Activated CD4-positive, alpha-beta T cell treated with anti-CD3 and anti-CD28 coated beads, Interleukin-2, amount 50 U/mL, for 4 hours (primary cell): ENCODE data around the gene TMC7.
"Not testable (repeated sequence)": the region's sequence is repeated elsewhere in the genome, so short reads cannot be mapped to it uniquely, and the experiment has no call there.

Experiments used
- DNase-seq, 2 experiments: peaks; one replicate each; pipeline ENCODE4 v3.0.0-alpha.2; 2020

The TMC7 gene

DNA sequence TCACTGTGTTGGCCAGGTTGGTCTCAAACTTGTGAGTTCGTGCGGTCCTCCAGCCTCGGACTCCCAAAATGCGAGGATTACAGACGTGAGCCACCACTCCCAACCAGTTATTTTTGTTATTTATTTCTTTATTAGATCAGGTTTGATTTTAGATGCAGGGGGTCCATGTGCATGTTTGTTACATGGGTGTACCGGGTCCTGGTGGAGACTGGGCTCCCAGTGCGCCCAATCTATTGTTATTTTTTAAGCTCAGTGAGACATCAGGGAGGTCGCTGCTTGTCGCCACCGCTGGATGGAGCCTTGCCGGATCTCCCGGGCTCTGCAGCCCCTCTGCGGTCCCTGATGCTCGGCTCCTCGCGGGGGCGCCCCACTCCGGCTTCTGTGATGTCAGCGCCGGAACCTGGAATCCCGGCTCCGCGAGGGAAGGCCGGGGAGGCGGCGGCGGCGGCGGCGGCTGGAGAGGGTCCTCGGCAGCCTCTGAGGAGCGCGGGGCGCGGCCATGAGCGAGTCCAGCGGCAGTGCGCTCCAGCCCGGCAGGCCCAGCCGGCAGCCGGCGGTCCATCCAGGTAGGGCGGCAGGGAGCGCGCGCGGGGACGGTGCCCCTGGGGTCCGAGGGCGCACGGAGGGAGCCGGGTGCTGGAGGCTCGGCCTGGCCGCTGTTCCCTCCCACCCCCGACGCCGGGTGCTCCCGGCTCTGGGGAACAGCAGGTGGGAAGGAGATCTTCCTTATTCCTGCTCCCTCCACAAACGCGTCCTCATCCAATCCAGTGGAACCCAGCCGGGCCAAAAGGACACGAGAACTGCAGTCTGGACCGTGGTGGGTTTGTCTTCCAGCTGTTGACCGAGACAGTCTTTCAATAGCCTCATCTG is at the start of gene TMC7:
Gene TMC7, plus strand, starts transcription at position 370 of the 870 bp plus-strand sequence. Its CDS starts 130 bp downstream, at position 500.
- no peak for DNase-seq

DNA sequence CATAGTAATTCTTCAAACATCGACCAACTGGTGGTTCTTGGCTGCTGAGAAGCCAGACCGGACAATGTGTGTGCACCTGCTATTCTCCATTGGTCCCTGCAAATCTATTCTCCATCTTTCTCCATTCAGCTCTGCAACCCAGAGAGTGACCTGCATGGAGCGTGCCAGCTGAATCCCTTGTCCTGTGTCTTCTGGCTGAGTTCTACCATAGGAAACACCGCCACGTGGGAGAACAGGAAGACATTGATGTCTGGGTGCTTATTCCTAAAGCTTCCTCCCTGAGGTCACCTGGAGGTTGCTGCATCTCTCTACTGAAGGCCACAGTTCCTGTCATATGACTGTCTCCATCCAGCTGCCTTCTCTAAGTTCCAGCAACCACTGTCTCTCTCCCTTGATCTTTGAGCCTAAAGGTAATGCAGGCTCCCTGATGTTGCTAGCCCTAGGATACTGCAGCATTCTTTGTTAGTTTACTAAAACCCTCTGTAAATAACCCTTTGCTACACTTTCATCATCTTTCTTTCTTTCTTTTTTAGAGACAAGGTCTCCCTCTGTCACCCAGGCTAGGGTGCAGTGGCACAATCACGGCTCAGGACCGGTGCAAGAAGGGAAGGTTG is 46.9 kb upstream of the TMC7 start:
- DNase-seq = no peak

DNA sequence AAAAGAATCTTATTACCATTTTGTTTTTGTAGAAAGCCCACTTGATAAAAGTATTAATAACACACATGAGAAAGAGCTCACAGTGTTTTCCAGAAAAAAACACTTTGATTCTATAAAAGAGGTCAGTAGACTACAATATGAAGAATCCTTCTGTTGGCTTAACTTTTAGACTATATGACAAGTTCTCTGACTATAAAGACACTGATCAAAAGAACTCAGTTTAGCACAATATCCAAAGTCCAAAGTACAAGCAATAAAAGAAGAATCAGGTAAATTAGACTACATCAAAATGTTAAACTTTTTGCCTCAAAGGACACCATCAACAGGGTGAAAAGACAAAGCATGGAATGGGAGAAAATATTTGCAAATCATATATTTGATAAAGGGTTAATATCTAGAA is 46.3 kb upstream of the TMC7 start:
- no peak for DNase-seq

DNA sequence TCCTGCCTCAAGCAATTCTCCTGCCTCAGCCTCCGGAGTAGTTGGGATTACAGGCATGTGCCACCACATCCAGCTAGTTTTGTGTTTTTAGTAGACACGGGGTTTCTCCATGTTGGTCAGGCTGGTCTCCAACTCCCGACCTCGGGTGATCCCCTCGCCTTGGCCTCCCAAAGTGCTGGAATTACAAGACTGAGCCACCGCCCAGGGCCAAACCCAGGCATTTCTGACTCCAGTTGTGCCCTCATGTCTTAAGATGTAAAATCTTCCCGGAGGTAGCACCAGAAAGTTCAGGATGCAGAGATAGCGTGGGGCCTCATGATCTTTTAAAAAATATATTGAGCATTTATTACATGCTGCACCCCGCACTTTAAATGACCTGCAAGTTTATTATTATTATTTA is 44.7 kb upstream of the TMC7 start:
- no peak for DNase-seq

DNA sequence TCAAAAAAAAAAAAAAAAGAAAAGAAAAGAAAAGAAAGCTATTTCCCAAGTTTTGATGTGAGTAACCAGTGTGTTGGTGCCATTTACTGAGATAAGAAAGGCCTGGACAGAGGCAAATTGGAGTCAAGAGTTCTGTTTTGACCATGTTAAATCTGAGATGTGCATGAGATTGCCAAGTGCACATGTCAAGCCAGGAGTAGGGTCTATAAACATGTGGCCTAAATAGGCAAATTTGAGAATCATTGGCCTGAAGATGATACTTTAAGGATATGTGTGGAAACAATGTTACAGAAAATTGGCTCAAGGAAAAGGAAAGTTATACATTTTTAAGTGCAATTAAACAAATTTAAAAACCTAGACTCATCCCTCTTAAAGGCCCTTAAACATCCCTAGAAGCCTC is 42.3 kb upstream of the TMC7 start:
- no peak for DNase-seq

DNA sequence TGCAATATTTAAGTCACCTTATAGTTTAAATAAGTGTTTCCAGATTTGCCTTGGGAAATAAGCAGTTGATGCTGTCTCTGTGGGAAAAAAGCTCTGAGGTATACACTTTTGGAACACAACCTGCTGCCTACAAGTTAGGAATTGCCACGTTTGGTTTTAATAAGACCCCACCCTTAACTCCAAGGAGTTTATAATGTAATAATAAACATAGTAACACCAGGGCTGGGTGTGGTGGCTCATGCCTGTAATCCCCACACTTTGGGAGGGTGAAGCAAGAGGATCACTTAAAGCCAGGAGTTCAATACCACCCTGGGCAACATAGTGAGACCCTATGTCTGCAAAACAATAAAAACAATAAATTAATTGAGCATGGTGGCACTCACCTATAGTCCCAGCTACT is 41.7 kb upstream of the TMC7 start:
- DNase-seq = no peak

DNA sequence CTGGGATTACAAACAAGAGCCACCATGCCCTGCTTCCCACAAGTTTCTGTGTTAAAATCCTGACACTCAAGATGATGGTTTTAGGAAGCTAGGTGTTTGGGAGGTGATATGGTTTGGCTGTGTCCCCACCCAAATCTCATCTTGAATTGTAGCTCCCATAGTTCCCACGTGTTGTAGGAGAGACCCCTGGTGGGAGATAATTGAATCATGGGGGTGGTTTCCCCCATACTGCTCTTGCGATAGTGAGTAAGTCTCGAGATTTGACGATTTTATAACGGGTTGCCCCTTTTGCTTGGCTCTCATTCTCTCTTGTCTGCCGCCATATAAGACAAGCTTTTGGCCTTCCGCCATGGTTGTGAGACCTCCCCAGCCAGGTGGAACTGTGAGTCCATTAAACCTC is 40.3 kb upstream of the TMC7 start:
- DNase-seq = no peak

DNA sequence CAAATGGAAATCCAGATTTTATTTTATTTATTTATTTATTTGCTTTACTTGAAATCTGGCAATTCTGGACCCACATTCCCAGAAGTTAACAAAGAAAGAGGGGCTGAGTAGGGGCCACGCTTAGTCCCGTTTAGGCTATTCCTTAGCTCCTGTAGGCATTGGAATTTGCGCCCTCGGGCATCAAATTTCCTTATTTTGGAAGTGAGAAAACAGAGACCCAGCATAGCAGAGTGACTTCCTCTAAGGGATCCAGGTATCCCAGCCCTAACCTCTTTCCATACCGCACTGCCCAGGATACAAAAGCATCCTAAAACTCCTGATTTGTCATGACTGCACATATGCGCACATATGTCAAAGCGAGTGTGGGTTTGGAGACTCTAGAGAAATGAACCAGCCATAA is 38.5 kb upstream of the TMC7 start:
- no peak for DNase-seq

DNA sequence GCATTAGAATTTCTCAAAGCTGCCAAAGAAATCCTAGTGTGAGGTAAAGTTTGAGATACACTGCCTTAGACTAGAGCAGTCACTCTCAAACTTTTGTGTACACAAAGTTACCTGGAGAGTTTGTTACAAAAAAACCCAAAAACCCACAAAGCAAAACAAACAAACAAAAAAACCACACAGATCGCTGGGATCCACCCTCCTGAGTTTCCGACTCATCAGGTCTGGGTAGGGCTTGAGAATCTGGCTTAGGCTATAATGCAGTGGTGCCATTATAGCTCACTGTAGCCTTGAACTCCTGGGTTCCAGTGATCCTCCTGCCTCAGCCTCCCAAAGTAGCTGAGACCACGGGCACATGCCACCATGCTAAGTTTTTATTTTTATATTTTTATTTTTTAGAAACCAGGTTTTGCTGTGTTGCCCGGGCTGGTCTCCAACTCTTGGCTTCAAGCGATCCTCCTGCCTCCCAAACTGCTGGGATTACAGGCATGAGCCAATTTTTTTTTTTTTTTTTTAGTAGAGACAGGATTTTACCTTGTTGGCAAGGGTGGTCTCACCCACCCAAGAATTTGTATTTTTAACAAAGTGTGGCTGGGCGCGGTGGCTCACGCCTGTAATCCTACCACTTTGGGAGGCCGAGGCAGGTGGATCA is 35.2 kb upstream of the TMC7 start:
- no peak for DNase-seq

DNA sequence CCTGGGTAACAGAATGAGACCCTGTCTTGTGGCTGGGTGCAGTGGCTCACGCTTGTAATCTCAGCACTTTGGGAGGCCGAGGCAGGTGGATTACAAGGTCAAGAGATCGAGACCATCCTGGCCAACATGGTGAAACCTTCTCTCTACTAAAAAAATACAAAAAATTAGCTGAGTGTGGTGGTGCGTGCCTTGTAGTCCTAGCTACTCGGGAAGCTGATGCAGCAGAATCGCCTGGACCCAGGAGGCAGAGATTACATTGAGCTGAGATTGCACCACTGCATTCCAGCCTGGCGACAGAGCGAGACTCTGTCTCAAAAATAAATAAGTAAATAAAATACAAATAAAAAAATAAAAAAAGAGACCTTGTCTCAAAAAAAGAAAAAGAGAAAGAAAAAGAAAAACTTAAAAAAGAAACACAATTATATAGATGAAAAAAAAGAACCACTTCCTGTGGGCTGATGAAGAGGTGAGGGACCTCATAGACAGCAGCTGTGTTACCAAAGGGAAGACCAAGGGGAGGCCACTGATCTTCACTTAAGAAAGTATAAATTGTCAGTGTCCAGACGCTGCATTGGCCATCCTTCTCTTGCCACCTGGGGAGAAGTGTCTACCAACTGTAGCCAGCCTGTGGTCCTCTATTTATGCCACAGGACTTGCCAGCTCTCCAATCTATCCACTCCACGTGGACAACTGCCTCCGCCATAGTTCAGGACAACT is 33.1 kb upstream of the TMC7 start:
- no peak for DNase-seq

DNA sequence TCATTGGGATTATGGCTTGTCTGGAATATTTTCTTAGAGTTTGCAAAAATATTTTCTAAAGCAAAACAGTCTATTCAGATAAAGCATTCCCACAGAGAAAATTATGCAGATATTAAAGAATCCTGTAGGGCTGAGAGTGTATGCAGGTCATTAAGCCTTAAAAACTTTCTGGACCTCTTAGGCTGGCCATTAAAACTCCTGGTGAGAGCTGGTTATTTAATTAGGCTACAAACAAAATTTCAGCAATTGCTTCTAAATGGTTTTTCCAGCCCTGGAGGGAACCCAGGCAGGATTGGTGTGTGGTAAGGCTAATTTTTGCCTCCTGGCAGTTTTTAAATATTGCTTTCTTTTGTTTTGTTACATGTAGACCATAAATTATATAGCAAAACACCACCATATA is 30.2 kb upstream of the TMC7 start:
- no peak for DNase-seq

DNA sequence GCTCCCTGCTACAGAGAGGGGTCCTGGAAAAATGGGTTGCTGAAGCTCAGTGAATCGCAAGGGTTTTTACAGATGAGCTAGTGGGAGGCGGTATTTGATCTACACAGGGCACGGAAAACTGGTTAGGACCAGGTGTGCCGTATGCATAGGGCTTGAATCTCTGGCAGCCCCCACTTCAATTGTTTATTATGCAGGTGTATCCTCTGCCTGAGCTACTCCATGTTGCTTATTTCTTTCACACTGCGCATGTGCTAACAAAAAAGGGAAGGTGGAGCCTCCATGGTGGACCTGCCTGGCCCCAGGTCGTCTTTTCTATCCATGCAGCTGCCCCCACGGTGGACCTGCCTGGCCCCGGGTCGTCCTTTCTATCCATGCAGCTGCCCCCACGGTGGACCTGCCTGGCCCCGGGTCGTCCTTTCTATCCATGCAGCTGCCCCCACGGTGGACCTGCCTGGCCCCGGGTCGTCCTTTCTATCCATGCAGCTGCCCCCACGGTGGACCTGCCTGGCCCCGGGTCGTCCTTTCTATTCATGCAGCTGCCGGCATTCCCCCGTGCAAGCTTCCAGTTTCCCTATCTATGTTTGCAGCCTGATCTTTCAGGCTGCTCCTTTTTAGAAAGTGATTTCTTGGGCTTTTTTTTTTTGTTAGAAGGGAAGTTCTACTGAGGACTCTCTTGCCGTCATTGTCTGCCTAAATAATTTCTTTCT is 27.7 kb upstream of the TMC7 start:
- DNase-seq = not testable (repeated sequence)

DNA sequence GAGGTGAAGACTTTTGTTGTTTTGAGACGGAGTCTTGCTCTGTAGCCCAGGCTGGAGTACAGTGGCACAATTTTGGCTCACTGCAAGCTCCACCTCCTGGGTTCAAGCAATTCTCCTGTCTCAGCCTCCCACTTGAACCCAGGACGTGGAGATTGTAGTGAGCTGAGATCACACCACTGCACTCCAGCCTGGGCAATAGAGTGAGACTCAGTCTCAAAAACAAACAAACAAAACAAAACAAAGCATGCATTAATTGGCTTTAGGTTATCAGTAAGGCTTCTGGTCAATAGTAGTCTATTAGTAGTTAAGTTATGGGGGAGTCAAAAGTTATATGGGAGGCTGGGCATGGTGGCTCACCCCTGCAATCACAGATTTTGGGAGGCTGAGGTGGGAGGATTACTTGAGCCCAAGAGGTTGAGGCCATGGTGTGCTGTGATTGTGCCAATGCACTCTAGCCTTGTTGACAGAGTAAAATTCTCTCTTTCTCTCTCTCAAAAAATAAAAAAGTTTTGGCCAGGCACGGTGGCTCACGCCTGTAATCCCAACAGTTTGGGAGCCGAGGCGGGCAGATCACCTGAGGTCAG is 27.0 kb upstream of the TMC7 start:
- DNase-seq = not testable (repeated sequence)

DNA sequence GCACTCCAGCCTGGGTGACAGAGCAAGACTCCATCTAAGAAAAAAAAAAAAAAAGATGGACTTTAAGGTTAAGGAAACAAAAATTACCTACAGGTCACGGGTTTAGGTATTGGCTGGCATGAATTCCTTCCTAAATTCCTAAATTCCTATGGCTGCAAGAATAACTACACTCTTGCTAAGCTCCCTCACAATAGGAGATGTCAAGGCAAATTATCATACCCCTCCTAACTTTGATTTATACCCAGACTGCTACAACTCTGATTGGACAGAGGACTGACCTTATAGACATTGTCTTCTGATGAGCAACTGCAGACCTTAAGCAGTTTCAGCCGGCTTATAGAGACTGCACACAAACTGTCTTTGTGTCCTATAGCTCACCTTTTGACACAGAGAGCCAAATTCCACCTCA is 25.1 kb upstream of the TMC7 start:
- DNase-seq = no peak

DNA sequence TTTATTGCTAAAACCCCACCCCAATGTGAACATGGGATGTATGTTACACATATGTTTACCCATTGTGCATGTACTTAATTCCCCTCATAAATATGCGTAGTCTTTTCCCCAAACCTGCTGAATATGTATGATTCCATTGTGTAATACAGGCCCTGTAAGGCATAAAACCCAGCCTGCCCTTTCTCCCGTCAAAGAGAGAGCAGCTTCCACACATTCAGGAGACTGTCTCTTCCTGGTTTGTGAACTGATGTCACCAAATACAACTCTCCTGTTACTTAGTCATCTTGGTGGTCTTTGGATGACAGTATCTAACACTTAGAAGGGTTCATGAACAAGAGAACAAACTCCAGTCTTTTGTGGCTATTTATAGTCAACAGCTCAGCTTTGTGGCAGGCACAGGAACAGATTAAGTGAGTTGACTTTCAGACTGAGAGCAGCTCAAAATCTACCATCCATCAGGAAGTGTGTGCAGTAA is 24.7 kb upstream of the TMC7 start:
- DNase-seq = no peak

DNA sequence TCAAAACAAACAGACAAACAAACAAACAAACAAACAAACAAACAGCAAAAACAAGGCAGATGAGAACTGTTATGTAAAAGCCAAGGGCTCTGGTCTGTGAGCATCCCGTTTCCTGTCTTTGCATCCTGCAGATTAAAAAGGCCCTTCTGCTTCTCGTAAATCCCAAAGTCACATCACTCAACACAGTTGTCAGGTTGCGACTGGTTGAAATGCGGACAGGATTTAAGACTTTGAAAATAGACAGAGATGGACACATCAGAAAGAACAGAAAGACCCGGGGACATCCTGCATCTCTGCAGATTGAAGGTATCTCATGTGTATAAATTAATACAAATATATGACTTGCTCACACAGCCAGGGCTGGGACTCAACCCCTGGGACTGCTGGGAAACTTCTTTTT is 18.2 kb upstream of the TMC7 start:
- no peak for DNase-seq

DNA sequence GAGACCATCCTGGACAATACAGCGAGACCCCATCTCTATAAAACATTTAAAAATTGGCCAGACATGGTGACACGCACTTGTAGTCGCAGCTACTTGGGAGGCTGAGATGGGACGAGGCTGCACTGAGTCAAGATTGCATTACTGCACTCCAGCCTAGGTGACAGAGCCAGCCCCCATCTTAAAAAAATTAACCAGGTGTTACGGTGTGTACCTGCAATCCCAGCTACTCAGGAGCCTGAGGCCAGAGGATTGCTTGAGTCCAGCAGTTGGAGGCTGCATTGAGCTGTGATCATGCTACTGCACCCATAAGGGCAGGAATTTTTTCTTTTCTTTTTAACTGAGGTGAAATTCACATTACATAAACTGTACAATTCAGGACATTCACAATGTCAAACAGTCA is 16.9 kb upstream of the TMC7 start:
- no peak for DNase-seq

DNA sequence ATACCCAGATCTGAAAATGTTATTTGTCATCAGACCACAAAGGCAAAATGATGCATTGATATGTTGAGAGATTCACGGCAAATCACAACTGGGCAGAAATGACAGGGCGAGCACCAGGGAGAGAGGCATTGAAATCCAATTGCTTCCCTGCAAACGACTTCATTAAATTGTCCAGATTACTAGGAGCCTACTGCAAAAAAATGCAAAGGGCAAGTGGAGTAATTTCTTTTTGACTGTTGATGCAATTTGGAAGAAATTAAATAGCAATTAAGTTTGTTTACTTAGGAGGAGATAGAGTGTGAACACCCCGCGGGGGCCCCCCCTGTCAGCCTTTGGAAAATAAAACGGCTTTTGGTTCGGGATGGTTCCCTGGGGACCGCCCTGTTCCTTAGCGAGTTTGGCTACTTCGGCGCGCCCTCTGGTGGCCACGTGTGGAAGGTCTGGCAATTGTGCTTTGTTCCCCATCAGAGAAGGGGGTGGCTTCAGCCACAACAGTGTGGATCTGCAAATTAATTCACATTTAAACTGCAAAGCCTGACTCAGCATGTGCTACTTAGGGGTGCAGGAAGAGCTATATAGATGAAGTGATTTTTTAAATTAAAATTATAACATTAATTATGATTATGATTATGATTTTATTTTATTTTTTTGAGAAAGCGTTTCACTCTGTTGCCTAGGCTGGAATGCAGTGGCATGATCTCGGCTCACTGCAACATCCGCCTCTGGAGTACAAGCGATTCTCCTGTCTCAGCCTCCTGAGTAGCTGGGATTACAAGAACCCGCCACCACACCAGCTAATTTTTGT is 14.5 kb upstream of the TMC7 start:
- peak; percentile 69 to 76 for DNase-seq

DNA sequence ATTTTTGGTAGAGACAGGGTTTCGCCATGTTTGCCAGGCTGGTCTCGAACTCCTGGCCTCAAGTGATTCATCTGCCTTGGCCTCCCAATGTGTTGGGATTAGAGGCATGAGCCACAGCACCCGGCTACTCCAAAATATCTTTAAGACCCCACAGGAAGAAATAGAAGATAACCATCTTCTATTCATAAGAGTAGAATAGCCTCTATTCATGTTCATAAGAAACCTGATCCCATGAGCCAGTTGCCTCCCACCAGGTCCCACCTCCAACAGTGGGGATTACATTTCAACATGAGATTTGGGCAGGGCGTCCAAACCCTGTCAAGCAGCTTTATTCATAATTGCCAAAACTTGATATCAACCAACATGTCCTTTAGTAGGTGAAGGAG is 13.9 kb upstream of the TMC7 start:
- DNase-seq = no peak

DNA sequence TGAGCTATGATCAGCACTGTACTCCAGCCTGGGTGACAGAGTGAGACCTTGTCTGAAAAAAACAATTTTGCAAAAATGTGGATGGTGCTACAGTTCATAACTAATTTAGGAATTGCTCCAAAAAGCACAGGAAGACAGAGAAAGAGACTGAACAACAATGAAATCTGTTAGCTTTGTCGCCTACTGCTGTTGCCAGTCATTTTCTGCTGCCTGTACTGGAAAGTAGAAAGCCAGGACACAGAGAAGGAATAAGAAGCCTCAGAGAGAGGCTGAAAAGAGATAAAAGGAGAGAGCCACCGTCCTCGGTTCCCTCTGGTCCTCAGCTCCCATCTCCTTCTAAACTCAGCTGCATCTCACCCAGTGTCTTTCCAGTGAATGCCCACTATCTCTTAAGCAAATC is 8.6 kb upstream of the TMC7 start:
- no peak for DNase-seq

DNA sequence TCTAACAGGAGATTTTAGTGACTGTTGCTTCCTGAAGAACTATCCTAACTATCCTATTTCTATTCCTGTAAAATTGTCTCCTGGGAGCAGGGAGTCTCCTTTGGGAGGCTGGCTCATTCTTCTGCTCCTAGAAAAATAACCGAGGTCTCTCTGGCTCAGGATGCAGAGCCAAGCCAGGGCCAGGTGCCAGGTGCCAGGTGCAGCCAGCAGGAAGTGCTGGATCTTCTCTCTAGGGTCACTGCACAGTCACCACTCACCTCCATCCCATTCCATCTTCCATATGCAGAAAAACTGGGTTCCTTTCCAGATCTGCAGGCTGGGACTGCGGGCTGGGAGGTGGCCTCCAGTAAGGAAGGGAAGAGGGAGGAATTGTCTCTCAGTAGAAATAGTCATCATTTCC is 3.8 kb upstream of the TMC7 start:
- DNase-seq = no peak
